Fibroblast of skin of scalp (primary cell): Measurements from ENCODE around the gene SLF1. TPM values are rescaled to one million over a fixed set of nuclear protein-coding genes. Genes with fewer than 3 reads are reported as not detected.
"Not testable (repeated sequence)": the region's sequence is repeated elsewhere in the genome, so short reads cannot be mapped to it uniquely, and the experiment has no call there.

Source experiments
- DNase-seq: peaks from one replicate; pipeline ENCODE4 v3.0.0-alpha.2; 2013
- polyA plus RNA-seq, 2 experiments: library from polyadenylated mRNA; unstranded; fragments of 120-200 nt; gene quantifications; one replicate each; pipeline ENCODE4 v1.2.1, GENCODE V29; 2013; ENCODE audit not compliant: insufficient read length in 2 of 2

SLF1 gene
- 4.6 TPM for polyA plus RNA-seq (2013, experiment 1 of 2; ENCODE audit: insufficient read length)
- 7.4 TPM for polyA plus RNA-seq (2013, experiment 2 of 2; ENCODE audit: insufficient read length)

GRCh38 chr5:94618493-94619328 is at the start of gene SLF1, which contains the start of gene KIAA0825:
Gene SLF1 (plus strand): TSS chr5:94618669. CDS start chr5:94628811, 10,142 bp downstream.
Gene KIAA0825 (minus strand): TSS chr5:94618604. CDS start chr5:94537126, 81,478 bp downstream.
- peak; percentile 85 for DNase-seq

GRCh38 chr5:94571415-94571814 is 47.1 kb upstream of the SLF1 start:
- no peak for DNase-seq

- not testable (repeated sequence) for DNase-seq
Observed at GRCh38 chr5:94573349-94573748, 45.1 kb upstream of the SLF1 start.

DNA sequence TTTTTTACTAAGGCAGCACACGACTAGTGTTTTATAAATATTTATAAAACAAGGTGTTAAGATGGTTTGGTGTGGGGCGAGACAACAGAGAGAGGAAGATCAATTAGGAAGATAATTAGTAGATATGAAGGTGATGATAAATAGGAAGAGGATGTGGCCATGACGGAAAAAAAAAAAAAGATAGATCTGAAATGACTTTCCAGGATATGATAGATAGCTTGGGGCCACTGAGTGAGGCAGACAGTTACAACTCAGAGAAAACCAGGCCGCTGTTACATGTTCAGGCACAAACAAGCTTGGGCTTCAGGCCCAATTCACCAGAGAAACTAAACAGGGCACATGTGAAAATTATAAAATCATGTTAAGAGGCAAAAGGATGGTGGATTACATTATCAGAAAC is 43.3 kb upstream of the SLF1 start:
- DNase-seq, result no peak

- DNase-seq, result no peak
Observed at GRCh38 chr5:94577466-94578245, 40.8 kb upstream of the SLF1 start.

DNA sequence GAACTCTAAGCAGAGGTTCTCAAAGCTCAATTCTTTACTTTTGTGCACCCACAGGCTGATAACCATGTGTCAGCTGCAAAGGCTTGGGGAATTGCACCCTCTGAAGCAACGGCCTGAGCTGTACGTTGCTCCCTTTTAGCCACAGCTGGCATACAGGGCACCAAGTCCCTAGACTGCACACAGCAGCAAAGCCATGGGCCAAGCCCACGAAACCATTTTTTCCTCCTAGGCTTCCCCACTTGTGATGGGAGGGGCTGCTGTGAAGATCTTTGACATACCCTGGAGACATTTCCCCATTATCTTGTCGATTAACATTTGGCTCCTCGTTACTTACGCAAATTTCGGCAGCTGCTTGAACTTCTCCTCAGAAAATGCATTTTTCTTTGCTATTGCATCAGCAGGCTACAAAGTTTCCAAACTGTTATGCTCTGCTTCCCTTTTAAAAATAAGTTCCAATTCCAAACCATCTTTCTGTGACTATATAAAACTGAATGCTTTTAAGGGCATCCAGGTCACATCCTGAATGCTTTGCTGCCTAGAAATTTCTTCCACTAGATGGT is 23.1 kb upstream of the SLF1 start:
- no peak for DNase-seq

DNA sequence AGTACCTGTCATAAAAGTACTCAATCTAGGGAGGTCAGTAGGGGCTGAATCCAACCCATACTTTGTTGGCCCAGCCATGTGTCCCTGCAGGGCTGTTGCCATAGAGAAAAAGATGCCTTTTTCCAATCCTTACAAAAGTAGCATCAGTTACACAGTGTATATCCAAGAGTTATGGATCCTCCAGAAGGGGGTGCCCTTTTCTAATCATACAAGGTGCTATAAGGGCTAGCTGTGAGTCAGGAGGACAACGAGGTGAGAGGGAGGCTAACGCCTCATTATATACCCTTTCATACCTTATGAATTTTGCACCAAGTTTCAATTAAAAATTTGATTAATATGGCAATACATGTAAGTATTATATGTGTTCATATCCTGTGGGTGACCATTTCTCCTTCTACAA is 4.9 kb upstream of the SLF1 start:
- peak; percentile 8 for DNase-seq

- no peak for DNase-seq
Observed at GRCh38 chr5:94614156-94614805, 4.2 kb upstream of the SLF1 start.

DNA sequence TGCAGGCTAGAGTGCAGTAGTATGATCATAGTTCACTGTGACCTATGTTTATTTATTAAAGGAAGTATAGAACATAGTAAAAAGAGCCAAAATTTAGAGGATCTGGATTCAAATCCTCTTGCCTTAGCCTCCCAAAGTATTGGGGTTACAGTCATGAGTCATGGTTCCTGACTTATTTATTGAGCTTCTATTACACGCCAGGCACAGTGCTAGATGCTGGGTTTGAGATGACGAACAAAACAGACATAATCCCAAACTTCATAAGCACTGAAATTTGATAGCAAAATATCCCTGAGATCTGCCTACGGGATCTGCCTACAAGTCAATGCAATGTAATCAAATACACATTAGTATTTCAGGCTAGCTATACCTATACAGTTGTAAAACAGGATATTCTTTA is 2.6 kb upstream of the SLF1 start:
- DNase-seq, result no peak

DNA sequence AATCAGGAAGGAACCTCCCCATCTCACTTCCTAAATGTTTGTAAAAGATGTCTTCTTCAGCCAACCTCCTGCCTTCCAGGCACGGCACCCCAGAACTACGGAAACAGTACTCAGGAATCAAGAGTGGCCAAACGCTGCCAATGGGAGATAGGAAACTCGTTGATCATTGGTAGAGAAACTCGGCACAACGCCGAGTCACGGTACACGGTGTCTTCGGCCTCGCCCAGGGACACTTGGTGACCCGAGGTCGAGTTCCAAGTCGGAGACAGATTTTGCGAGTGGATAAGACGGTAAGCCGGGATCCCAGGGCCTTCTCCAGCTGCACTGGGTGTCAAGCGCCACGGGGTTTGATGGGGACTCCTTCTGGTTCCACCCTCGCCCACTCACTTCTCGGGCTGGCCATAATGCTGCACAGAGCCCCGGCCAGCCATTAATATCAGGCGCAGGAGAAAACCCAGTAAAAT is 408 bp upstream of the SLF1 start:
- DNase-seq, result peak; percentile 58

DNA sequence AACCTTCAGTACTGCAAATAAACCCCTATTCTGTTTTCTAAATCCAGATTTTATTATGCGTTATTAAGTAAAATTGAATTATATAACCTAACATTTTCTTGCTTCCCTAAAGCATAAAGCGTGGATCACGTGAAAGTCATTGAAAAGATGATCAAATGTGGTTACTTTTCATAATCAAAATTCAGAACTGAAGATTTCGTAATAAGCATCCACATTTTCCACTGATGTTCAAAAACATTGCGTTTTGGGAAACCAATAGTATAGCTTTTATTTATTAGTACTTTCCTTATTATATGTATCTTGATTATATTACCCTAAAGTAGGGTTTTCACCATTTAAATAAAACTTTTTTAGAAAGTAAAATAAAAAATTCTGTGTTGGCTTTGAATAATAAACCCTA is 1.8 kb downstream of the SLF1 start:
- no peak for DNase-seq

DNA sequence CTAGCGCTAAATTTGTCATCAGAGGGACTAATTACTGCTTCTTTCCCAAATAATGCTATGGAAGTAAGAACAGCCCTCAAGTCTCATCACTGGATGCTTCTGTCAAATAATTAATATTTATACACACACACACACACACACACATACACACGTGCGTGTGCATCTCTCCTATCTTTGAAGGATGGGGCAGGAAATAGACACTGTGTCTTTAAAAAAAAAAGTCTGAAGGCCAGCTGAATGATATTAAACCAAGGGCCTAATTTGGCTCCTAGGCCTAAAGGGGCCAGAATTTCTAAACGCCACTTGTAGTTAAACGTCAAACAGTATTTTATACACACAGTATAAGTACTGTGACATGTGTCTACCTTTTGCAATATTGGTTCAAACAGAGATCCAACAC is 3.3 kb downstream of the SLF1 start:
- no peak for DNase-seq

- peak; percentile 66 for DNase-seq
Observed at GRCh38 chr5:94623011-94623410, 4.5 kb downstream of the SLF1 start.

- no peak for DNase-seq
Observed at GRCh38 chr5:94623877-94624276, 5.4 kb downstream of the SLF1 start.

DNA sequence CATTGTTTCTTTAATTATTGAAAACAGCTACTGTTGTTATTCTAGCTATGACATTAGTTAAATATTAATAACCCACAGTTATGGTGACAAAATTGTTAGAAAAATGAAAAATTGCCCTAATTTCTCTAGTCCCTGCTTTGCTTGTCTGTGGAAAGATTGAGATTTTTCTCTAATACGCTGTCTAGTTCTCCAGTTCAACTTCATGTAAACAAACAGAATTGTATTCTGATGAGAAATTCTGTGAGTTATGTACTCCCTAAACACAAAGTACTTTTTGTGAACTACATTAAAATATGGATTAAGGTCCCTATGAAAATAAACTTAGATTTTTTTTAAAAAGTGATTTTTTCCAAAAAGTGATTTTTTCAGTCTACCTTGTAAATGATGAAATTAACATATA is 8.7 kb downstream of the SLF1 start:
- no peak for DNase-seq

- DNase-seq, result no peak
Observed at GRCh38 chr5:94632024-94632423, 13.6 kb downstream of the SLF1 start.

GRCh38 chr5:94640176-94640575 is 21.7 kb downstream of the SLF1 start:
- no peak for DNase-seq

DNA sequence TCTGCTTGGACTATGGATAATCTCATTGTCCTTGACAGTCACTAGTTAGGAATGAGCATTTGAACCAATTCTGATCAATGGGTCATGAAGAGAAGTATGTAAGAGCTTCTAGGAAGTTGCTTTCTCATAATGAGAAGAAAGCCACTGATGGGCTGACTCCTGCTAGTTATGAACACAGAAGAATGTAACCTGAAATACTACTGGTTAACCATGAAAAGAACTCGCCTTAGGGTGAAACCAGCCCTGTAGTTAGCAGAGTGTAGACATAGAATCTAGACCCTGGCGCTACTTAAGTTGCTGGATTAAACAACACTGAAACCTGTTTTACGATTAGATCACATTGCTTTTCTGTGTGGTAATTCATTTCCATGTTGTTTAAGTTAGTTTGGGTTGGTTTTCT is 26.6 kb downstream of the SLF1 start:
- no peak for DNase-seq

DNA sequence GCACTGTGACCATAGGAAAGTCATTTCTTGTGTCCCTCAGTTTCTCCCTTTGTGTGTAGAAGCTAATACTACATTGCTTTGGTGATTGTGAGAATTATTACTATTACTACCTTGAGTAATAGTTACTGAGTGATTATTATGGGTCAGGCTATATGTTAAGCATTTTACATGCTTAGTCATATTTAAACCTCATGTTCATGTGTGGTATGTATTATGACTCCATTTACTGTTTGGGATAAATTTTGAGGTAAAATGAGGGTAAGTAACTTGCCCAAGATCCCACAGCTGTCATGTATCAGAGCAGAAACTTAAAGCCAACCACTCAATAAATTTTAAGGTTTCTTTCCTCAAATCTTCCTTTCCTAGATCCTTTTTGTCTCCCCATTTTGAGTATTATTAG is 28.3 kb downstream of the SLF1 start:
- DNase-seq, result no peak

DNA sequence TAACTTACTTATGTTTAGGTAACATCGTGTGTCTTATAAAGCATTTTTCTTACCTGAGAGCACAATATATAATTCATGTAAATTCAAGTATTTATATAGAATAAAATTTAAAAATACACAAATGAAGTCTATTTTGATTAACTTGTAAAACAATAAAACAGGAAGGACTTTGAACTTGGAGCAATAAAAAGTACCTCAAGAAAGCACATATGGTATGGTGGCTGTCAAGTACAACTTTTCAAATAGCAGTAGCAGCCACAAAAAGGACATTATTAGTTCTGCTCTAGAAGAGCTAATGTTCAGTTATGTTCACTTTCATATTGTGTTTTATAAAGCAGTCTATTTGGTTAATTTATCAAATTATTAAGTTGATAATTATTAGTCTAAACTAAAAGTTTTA is 31.4 kb downstream of the SLF1 start:
- no peak for DNase-seq

- no peak for DNase-seq
Observed at GRCh38 chr5:94658272-94658671, 39.8 kb downstream of the SLF1 start.

DNA sequence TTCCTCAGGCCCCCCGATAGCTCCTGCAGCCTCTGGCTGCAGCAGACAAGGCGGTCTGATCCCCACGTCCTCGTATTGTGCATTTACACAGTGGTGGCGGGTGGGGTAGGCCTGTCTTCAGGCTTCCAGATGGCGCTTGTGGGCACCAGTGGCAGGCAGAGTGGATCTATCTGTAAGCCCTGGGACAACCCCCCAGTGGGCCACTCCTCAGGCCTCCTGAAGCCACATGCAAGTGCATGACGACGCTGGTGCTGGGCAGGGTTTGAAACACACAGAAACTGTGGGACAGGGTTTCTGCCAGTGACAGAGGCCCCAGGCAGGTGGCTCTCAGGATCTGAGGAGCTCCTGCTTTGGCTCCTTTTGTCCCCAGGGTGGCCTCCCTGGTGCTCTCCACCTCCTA is 42.0 kb downstream of the SLF1 start:
- no peak for DNase-seq

DNA sequence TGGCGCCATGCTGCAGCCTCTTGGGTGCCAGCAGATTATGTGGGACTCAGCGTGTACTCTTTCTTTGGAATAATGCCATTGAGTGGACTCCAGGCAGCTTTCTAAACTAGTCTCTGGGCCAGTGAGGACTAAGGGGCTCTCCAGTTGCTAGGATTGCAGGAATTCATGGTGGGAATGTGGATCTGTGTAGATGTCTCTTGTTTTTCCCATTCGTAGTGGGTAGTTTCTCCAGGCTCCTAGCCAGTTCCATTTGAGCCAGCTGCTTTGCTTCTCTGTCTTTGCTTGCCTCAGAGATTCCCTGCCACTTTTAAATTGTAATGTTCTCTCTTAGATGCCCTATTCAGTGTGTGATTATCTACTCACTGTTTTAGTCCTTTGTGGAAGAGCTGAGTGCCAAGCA is 42.6 kb downstream of the SLF1 start:
- DNase-seq, result no peak
